ENCODE results near the gene NMRK2. TPM values are rescaled to one million over a fixed set of nuclear protein-coding genes. Genes with fewer than 3 reads are reported as not detected.

The NMRK2 gene
- not detected in 2 replicates for total RNA-seq

GRCh38 chr19:3932931-3933810 lies at the start of gene NMRK2:
NMRK2 (plus strand) TSS chr19:3933069; CDS start chr19:3933672, 603 bp downstream.

GRCh38 chr19:3970808-3971598 lies 38.1 kb downstream of the NMRK2 start, which contains the start of gene DAPK3:
DAPK3 (minus strand) TSS chr19:3971099; CDS start chr19:3969735, 1,364 bp downstream.

GRCh38 chr19:3984908-3985642 lies 52.2 kb downstream of the NMRK2 start, which contains the start of gene EEF2:
EEF2 (minus strand) TSS chr19:3985463; CDS start chr19:3985380, 83 bp downstream.

Other genes starting within 250 kb of the NMRK2 start
- gene PIP5K1C, start 232.6 kb upstream of the NMRK2 start, total RNA-seq: 38.9 and 62.7 TPM in 2 replicates
- gene TJP3, start 224.7 kb upstream of the NMRK2 start, total RNA-seq: not detected in 2 replicates
- gene APBA3, start 171.4 kb upstream of the NMRK2 start, total RNA-seq: 26.5 and 27.6 TPM in 2 replicates
- 13.4 and 36.8 TPM in 2 replicates for gene MRPL54, start 170.4 kb upstream of the NMRK2 start, total RNA-seq
- not detected in 2 replicates for gene RAX2, start 160.8 kb upstream of the NMRK2 start, total RNA-seq
- gene MATK, start 146.7 kb upstream of the NMRK2 start, total RNA-seq: not detected in 2 replicates
- not detected in 2 replicates for gene ZFR2, start 64.0 kb upstream of the NMRK2 start, total RNA-seq
- gene ATCAY, start 52.4 kb upstream of the NMRK2 start, total RNA-seq: not detected in 2 replicates
- gene DAPK3, start 38.0 kb downstream of the NMRK2 start, total RNA-seq: 169 and 182 TPM in 2 replicates
- gene EEF2, start 52.4 kb downstream of the NMRK2 start, total RNA-seq: 3,552 and 3,788 TPM in 2 replicates
- 8.3 and 12.3 TPM in 2 replicates for gene PIAS4, start 74.7 kb downstream of the NMRK2 start, total RNA-seq
- gene ZBTB7A, start 133.8 kb downstream of the NMRK2 start, total RNA-seq: 21.1 and 36.2 TPM in 2 replicates
- gene MAP2K2, start 191.1 kb downstream of the NMRK2 start, total RNA-seq: 111 and 139 TPM in 2 replicates
- not detected in 2 replicates for gene CREB3L3, start 220.6 kb downstream of the NMRK2 start, total RNA-seq
- gene SIRT6, start 249.5 kb downstream of the NMRK2 start, total RNA-seq: 13.4 and 24.6 TPM in 2 replicates
- 2.1 and 2.9 TPM in 2 replicates for gene ANKRD24, start 249.6 kb downstream of the NMRK2 start, total RNA-seq

Measured in smooth muscle cell of the umbilical artery (primary cell).